ENCODE measurements around the gene ERC1. TPM values are rescaled to one million over a fixed set of nuclear protein-coding genes. Genes with fewer than 3 reads are reported as not detected.

ERC1 gene
- total RNA-seq, 1 donor from 2014 or later, result 56.5 TPM

DNA sequence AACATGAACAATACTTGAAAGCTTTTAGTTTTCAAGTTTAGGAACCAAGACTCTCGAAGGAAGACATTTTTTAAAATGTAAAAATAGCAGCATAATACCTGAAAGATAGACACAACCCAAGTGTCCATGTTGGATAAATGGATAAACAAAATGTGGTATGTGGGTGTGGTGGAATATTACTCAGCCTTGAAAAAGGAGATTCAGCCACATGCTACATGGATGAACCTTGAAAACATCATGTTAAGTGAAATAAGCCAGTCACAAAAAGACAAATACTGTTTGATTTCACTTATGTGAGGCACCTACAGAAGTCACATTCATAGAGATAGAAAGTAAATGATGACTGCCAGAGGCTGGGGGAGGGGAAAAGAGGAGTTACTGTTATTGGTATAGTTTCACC lies 374.7 kb downstream of the ERC1 start:
- no peak for DNase-seq (ENCODE audit: extremely low spot score in 2 of 2)
- Histone ChIP-seq H3K27ac (no peak overlapping the region), H3K9me3 (no peaks in the 10 kb centered on the region), H3K4me1 (no peaks in the 10 kb centered on the region), H3K27me3 (no peaks in the 10 kb centered on the region), H3K4me3 (no peak overlapping the region), H3K36me3 (no peaks in the 10 kb centered on the region)
- TF ChIP-seq, protein P1, sequence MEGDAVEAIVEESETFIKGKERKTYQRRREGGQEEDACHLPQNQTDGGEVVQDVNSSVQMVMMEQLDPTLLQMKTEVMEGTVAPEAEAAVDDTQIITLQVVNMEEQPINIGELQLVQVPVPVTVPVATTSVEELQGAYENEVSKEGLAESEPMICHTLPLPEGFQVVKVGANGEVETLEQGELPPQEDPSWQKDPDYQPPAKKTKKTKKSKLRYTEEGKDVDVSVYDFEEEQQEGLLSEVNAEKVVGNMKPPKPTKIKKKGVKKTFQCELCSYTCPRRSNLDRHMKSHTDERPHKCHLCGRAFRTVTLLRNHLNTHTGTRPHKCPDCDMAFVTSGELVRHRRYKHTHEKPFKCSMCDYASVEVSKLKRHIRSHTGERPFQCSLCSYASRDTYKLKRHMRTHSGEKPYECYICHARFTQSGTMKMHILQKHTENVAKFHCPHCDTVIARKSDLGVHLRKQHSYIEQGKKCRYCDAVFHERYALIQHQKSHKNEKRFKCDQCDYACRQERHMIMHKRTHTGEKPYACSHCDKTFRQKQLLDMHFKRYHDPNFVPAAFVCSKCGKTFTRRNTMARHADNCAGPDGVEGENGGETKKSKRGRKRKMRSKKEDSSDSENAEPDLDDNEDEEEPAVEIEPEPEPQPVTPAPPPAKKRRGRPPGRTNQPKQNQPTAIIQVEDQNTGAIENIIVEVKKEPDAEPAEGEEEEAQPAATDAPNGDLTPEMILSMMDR (IDR thresholded peaks at IDR 0.05), result no peak
- no peak for TF ChIP-seq POLR2A (IDR thresholded peaks at IDR 0.05)
- no peak for TF ChIP-seq POLR2AphosphoS5 (IDR thresholded peaks at IDR 0.05; ENCODE audit: insufficient read depth in 1 of 2, low read depth in 1 of 2)
- intact Hi-C loops (cut with DNase I), result no loop called here

DNA sequence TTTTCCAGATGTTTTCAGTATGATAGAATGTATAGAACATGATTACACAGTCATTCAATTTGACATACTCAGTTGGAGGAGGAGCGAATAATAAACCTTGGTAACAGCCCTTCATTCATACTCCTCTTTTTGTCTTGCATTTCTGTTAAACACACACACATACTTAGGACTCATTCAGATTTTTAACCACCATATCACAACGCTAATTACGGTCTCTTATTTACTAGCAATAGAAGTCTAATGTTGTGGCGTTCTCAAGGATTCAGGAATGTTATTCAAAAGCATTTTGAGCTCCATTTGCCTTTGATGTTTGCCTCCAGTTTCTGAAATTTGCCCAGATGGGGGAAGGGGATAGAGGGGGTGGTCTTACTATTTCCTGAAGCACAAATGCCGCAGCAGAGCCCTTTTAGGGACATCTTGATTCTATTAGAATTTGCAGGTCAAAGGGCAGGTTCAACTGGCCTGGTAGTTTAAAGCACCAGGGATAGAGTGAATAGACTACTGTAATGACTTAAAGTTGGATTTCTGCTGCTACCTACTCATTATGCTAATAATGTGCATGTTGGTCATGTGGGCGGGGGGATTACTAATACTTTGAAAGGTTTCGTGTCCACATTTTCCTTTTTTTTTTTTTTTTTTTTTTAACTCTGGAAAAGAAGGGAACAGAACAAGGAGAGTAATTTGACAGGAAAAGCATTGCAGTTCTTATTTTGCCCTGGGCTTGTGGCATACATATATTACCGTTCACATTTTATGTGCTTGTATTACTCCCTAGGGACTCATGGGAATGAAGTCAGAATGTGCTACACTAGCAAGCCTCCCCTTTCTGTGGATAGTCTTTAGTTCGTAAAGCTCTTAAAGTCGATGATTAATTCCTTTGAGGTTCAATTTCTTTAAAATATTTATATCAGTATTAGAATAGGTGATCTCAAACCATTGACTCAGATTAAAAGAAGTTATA lies 376.6 kb downstream of the ERC1 start:
- H3K27ac ChIP-seq, result no peak overlapping the region
- no peaks in the 10 kb centered on the region for H3K27me3 ChIP-seq
- no peaks in the 10 kb centered on the region for H3K4me1 ChIP-seq
- intact Hi-C loops (cut with DNase I), result no loop called here
- H3K9me3 ChIP-seq, result no peaks in the 10 kb centered on the region
- TF ChIP-seq, protein P1 (IDR thresholded peaks at IDR 0.05), result no peak
- no peak for TF ChIP-seq POLR2A (IDR thresholded peaks at IDR 0.05)
- TF ChIP-seq POLR2AphosphoS5 (IDR thresholded peaks at IDR 0.05; ENCODE audit: insufficient read depth in 1 of 2, low read depth in 1 of 2), result no peak
- DNase-seq (ENCODE audit: extremely low spot score in 2 of 2), result no peak
- H3K36me3 ChIP-seq, result no peaks in the 10 kb centered on the region
- H3K4me3 ChIP-seq, result no peak overlapping the region

DNA sequence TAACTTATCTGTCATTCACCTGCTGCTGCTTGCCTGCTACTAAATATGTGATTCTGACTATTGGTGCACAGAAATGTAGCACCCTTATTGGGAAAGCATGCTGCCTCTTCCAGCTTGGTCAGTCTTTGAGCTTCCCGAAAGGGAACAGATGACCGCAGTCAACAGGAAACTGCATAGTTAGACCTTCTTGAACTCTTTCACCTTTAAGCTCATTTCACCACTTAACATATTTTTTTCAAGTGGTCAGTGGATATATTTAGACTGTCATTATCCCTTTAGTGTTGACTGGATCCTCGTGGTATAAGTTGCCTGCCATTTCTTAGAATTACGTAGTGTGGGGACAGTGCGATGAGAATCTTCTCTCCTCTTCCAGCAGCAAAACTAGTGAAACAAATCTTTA lies 378.4 kb downstream of the ERC1 start:
- Histone ChIP-seq H3K4me1 (no peaks in the 10 kb centered on the region), H3K9me3 (no peaks in the 10 kb centered on the region), H3K27ac (no peak overlapping the region), H3K27me3 (no peaks in the 10 kb centered on the region), H3K36me3 (no peaks in the 10 kb centered on the region), H3K4me3 (no peak overlapping the region)
- TF ChIP-seq POLR2AphosphoS5 (IDR thresholded peaks at IDR 0.05; ENCODE audit: insufficient read depth in 1 of 2, low read depth in 1 of 2) (no peak), POLR2A (IDR thresholded peaks at IDR 0.05) (no peak)
- TF ChIP-seq, protein P1 (IDR thresholded peaks at IDR 0.05), result no peak
- intact Hi-C loops (cut with DNase I), result no loop called here
- no peak for DNase-seq (ENCODE audit: extremely low spot score in 2 of 2)

DNA sequence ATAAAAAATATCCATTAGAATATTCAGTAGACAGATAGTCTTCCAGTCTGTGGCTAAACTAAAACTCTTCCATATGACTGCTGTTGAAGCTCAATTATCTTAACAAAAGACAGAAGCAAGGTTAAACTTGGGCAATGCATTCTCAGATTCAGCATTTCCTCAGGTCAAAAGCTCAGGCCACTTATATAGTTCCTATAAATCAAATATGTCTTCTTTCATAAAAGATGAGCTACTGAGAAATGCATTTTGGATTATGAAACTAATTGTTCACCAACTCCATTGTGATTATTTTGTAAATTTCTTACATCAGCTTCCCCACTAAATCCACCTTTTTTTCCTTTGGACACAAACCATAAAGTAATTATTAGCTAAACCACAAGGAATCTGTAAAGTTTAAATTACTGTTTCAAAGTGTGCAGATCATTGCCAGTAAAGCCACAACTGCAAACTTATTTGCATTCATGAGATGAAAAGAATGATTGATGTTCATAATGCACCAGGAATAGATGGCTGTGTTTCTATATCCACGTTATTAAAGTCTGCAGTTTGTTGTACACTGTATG lies 379.0 kb downstream of the ERC1 start:
- Histone ChIP-seq H3K27ac (no peak overlapping the region), H3K27me3 (no peaks in the 10 kb centered on the region), H3K36me3 (no peaks in the 10 kb centered on the region), H3K9me3 (no peaks in the 10 kb centered on the region), H3K4me3 (no peak overlapping the region), H3K4me1 (no peaks in the 10 kb centered on the region)
- no peak for TF ChIP-seq POLR2AphosphoS5 (IDR thresholded peaks at IDR 0.05; ENCODE audit: insufficient read depth in 1 of 2, low read depth in 1 of 2)
- TF ChIP-seq, protein P1 (IDR thresholded peaks at IDR 0.05), result no peak
- DNase-seq (ENCODE audit: extremely low spot score in 2 of 2), result no peak
- intact Hi-C loops (cut with DNase I), result no loop called here

Measured in vagina (tissue), 2 donors.